Stimulated activated CD4-positive, alpha-beta T cell treated with anti-CD3 and anti-CD28 coated beads, Interleukin-4, amount 100 ng/mL, for 48 hours (primary cell): Measurements from ENCODE around the gene PTPN14.
A peak's percentile ranks its signal among the peaks of the same experiment; 100 is the strongest.

Experiments
- DNase-seq, 2 donors: peaks; one replicate each; pipeline ENCODE4 v3.0.0-alpha.2; 2020; ENCODE audit warnings: low read depth in 2 of 2

The PTPN14 gene

GRCh38 chr1:214364786-214365295 lies 186.6 kb downstream of the PTPN14 start:
- DNase-seq, result no peak

GRCh38 chr1:214364386-214364785 lies 187.0 kb downstream of the PTPN14 start:
- DNase-seq, result no peak

GRCh38 chr1:214363386-214363785 lies 188.0 kb downstream of the PTPN14 start:
- no peak for DNase-seq

GRCh38 chr1:214362188-214362882 lies 189.1 kb downstream of the PTPN14 start:
- DNase-seq, result no peak

- DNase-seq, result no peak
These were observed 189.8 kb downstream of the PTPN14 start for GRCh38 chr1:214361636-214362035.

GRCh38 chr1:214360525-214361164 lies 190.8 kb downstream of the PTPN14 start:
- no peak for DNase-seq

GRCh38 chr1:214360116-214360515 lies 191.3 kb downstream of the PTPN14 start:
- no peak for DNase-seq

GRCh38 chr1:214354440-214355148 lies 196.8 kb downstream of the PTPN14 start:
- no peak for DNase-seq

GRCh38 chr1:214352838-214353237 lies 198.6 kb downstream of the PTPN14 start:
- no peak for DNase-seq

- DNase-seq, result no peak
These were observed 199.7 kb downstream of the PTPN14 start for GRCh38 chr1:214351551-214352277.

GRCh38 chr1:214349781-214350180 lies 201.6 kb downstream of the PTPN14 start:
- no peak for DNase-seq

- no peak for DNase-seq
These were observed 202.4 kb downstream of the PTPN14 start for GRCh38 chr1:214349008-214349407.

- no peak for DNase-seq
These were observed 206.5 kb downstream of the PTPN14 start for GRCh38 chr1:214344897-214345296.

GRCh38 chr1:214342525-214342924 lies 208.9 kb downstream of the PTPN14 start:
- DNase-seq, result no peak

GRCh38 chr1:214341932-214342331 lies 209.5 kb downstream of the PTPN14 start:
- no peak for DNase-seq

- DNase-seq, result no peak
These were observed 209.9 kb downstream of the PTPN14 start for GRCh38 chr1:214341459-214341858.

- DNase-seq, result no peak
These were observed 213.2 kb downstream of the PTPN14 start for GRCh38 chr1:214338212-214338611.

- no peak for DNase-seq
These were observed 213.9 kb downstream of the PTPN14 start for GRCh38 chr1:214337511-214337910.

GRCh38 chr1:214337015-214337414 lies 214.4 kb downstream of the PTPN14 start:
- no peak for DNase-seq

GRCh38 chr1:214335567-214335966 lies 215.8 kb downstream of the PTPN14 start:
- no peak for DNase-seq

- DNase-seq, result peak; percentile 38 to 41
These were observed 218.2 kb downstream of the PTPN14 start for GRCh38 chr1:214332946-214333798.
